Prostate gland (tissue), 2 donors: Measurements from ENCODE around the gene ALKAL2. TPM values are rescaled to one million over a fixed set of nuclear protein-coding genes. Genes with fewer than 3 reads are reported as not detected.

Experiments
- DNase-seq: peaks from one replicate; pipeline ENCODE4 v3.0.0-alpha.2; 2019; ENCODE audit warnings: low spot score
- H3K27ac ChIP-seq, 2 donors: fragments of 200-600 bp; sonication (generic); 2 replicates each; pipeline ENCODE4 v1.5.1; 2017 to 2019
- H3K27me3 ChIP-seq: fragments of 200-600 bp; sonication (generic); replicated peaks from 2 replicates; pipeline ENCODE4 v1.5.1; 2019; ENCODE audit not compliant: insufficient read depth
- H3K36me3 ChIP-seq, 2 donors: fragments of 200-600 bp; sonication (generic); 1 replicate in 1 of 2; 2 replicates in 1 of 2; pipeline versions ENCODE4 v1.5.1 to v1.8.1; 2017 to 2019
- H3K4me1 ChIP-seq: fragments of 200-600 bp; sonication (generic); replicated peaks from 2 replicates; pipeline ENCODE4 v1.5.1; 2019
- H3K4me3 ChIP-seq, 2 donors: fragments of 200-600 bp; sonication (generic); 2 replicates each; pipeline ENCODE4 v1.5.1; 2017 to 2019
- H3K9me3 ChIP-seq: fragments of 200-600 bp; sonication (generic); 2 replicates; pipeline ENCODE4 v1.5.1; 2017
- POLR2A ChIP-seq: fragments of 450-650 bp; IDR thresholded peaks from one replicate; pipeline ENCODE4 v1.6.1; 2016; ENCODE audit warnings: antibody characterized with exemption, mild to moderate bottlenecking
- POLR2AphosphoS5 ChIP-seq: sonication (generic); formaldehyde crosslinking; IDR thresholded peaks from one replicate; pipeline ENCODE4 v1.6.1; 2017; ENCODE audit warnings: antibody characterized with exemption
- WGBS: methylation state at CpG from one replicate; pipeline ENCODE4 v1.1.5; 2018; 5-methylcytosine and 5-hydroxymethylcytosine counted together
- intact Hi-C: fragments of 100-400 bp; cut with DNase I; formaldehyde crosslinking; loops from one replicate; pipeline ENCODE4 v1.14.2; 2022
- total RNA-seq, 2 donors: library from RNA; depleted of rRNA; stranded (reverse); fragments of >200 nt; gene quantifications; one replicate each; pipeline ENCODE4 v1.1.0, GENCODE V29; 2016
- TF ChIP-seq, protein P1 (sequence below), 4 experiments: fragments of 200-600 bp in 2 of 4; fragments of 450-650 bp in 2 of 4; sonication (generic) in 2 of 4; IDR thresholded peaks; 1 replicate in 3 of 4; 2 replicates in 1 of 4; pipeline ENCODE4 v1.5.1; 2016 to 2019; ENCODE audit warnings: antibody characterized with exemption in 4 of 4, mild to moderate bottlenecking in 2 of 4, moderate library complexity in 2 of 4

ALKAL2 gene
- total RNA-seq, 2 donors from 2014 or later, result 2.6 to 22.6 TPM

DNA sequence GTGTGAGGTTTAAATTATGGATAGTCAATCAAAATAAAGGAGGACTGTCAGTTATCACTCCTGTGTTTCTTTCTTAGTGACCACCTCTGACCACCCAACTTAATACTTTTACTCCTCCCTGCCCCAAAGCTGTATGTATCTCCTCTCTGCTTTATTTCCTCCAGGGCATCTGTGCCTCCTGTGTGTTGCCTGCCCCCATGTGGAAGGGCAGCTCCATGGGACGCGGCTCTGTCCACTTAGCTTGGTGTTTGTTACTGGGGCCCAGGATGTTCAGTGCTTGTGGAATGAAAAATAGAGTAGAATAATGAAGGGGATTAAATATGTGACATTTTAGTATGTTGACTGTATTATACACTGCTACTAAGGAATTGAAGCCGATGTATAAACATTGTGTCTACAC is 13.4 kb downstream of the ALKAL2 start:
- peaks cover 0 to 4% of the 10 kb centered on the region in 2 donors for H3K36me3 ChIP-seq
- no peak overlapping the region for H3K27ac ChIP-seq
- no peaks in the 10 kb centered on the region for H3K27me3 ChIP-seq
- H3K4me1 ChIP-seq, result no peaks in the 10 kb centered on the region
- no peak for DNase-seq
- WGBS, result 97% methylated on average over 3 of the region's 3 CpGs
- H3K9me3 ChIP-seq, result no peaks in the 10 kb centered on the region
- no peak overlapping the region for H3K4me3 ChIP-seq
- intact Hi-C loops, result no loop called here
- no peak for TF ChIP-seq POLR2A
- TF ChIP-seq POLR2AphosphoS5, result no peak
- TF ChIP-seq, protein P1, sequence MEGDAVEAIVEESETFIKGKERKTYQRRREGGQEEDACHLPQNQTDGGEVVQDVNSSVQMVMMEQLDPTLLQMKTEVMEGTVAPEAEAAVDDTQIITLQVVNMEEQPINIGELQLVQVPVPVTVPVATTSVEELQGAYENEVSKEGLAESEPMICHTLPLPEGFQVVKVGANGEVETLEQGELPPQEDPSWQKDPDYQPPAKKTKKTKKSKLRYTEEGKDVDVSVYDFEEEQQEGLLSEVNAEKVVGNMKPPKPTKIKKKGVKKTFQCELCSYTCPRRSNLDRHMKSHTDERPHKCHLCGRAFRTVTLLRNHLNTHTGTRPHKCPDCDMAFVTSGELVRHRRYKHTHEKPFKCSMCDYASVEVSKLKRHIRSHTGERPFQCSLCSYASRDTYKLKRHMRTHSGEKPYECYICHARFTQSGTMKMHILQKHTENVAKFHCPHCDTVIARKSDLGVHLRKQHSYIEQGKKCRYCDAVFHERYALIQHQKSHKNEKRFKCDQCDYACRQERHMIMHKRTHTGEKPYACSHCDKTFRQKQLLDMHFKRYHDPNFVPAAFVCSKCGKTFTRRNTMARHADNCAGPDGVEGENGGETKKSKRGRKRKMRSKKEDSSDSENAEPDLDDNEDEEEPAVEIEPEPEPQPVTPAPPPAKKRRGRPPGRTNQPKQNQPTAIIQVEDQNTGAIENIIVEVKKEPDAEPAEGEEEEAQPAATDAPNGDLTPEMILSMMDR (IDR thresholded peaks at IDR 0.05), result no peak

DNA sequence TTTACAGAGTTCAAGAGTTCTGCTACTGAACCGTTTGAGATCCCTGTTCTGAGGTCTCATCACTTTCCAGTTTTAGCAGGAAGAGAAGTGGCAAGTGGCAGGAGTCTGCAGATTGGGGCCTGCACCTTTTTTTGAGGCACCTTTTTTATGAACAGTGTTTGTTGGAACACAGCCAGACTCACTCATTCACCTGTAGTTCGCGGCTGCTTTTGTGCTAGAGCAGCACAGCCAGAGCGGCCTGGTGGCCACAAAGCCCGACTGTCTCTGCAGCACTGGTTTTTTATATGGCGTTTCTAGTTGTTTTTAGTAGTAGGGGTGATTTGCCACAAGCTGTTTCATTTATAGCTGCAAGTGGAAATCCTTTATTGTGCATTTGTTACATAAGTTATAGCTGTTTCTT is 14.6 kb downstream of the ALKAL2 start:
- WGBS, result 26% methylated on average over 6 of the region's 6 CpGs
- no peaks in the 10 kb centered on the region for H3K9me3 ChIP-seq

DNA sequence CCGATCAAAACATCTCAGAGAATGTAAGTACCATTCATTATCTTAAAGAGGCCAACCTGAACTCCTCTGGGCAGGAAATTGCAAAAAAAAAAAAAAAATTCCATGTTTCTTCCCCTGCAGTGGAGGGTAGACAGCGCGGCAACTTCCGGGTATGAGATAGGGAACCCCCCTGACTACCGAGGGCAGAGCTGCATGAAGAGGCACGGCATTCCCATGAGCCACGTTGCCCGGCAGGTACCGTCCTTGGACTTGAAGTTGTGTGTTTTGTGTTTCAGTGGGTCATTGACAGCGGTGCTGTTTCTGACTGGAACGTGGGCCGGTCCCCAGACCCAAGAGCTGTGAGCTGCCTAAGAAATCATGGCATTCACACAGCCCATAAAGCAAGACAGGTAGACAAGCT is 16.0 kb downstream of the ALKAL2 start:
- WGBS, result 92% methylated on average over 12 of the region's 12 CpGs
- no peaks in the 10 kb centered on the region for H3K4me1 ChIP-seq
- no peaks in the 10 kb centered on the region for H3K36me3 ChIP-seq
- TF ChIP-seq POLR2AphosphoS5 (no peak), POLR2A (no peak)
- TF ChIP-seq, protein P1 (IDR thresholded peaks at IDR 0.05), result no peak
- no peaks in the 10 kb centered on the region for H3K27me3 ChIP-seq
- no peak for DNase-seq
- intact Hi-C loops, result no loop called here
- no peak overlapping the region for H3K27ac ChIP-seq
- no peaks in the 10 kb centered on the region for H3K9me3 ChIP-seq
- H3K4me3 ChIP-seq, result no peak overlapping the region

More for the DNA sequence above, 14.6 kb downstream of the ALKAL2 start:
- intact Hi-C loops, result no loop called here
- Histone ChIP-seq H3K27ac (no peak overlapping the region), H3K27me3 (no peaks in the 10 kb centered on the region), H3K4me3 (no peak overlapping the region), H3K4me1 (no peaks in the 10 kb centered on the region), H3K36me3 (peaks cover 0 to 1% of the 10 kb centered on the region in 2 donors)
- no peak for DNase-seq
- TF ChIP-seq POLR2AphosphoS5, result no peak
- no peak for TF ChIP-seq POLR2A
- TF ChIP-seq, protein P1 (IDR thresholded peaks at IDR 0.05), result no peak

DNA sequence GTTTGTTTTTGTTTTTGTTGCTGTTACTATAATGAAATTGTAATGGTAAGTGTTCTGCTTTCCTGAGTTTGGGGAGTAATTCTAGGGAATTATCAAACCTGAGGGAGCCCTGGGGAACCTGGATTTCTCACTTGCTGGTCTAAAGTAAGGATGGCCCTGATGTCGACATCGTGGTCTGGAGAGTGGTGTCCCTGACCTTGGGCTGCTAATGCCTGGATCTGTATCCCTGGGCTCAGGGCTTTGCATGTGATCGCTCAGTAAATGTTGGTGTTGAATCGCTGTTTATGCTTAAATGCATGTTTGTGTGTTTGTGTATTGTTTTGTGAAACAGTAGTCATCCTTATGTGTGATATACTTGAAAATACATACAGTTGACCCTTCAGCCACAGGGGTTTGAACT is 17.0 kb downstream of the ALKAL2 start:
- no peaks in the 10 kb centered on the region for H3K4me1 ChIP-seq
- intact Hi-C loops, result no loop called here
- no peaks in the 10 kb centered on the region for H3K27me3 ChIP-seq
- no peak overlapping the region for H3K27ac ChIP-seq
- no peak for DNase-seq
- 98% methylated on average over 4 of the region's 4 CpGs for WGBS
- TF ChIP-seq, protein P1 (IDR thresholded peaks at IDR 0.05), result no peak
- no peaks in the 10 kb centered on the region for H3K9me3 ChIP-seq
- H3K36me3 ChIP-seq, result no peaks in the 10 kb centered on the region
- no peak overlapping the region for H3K4me3 ChIP-seq

DNA sequence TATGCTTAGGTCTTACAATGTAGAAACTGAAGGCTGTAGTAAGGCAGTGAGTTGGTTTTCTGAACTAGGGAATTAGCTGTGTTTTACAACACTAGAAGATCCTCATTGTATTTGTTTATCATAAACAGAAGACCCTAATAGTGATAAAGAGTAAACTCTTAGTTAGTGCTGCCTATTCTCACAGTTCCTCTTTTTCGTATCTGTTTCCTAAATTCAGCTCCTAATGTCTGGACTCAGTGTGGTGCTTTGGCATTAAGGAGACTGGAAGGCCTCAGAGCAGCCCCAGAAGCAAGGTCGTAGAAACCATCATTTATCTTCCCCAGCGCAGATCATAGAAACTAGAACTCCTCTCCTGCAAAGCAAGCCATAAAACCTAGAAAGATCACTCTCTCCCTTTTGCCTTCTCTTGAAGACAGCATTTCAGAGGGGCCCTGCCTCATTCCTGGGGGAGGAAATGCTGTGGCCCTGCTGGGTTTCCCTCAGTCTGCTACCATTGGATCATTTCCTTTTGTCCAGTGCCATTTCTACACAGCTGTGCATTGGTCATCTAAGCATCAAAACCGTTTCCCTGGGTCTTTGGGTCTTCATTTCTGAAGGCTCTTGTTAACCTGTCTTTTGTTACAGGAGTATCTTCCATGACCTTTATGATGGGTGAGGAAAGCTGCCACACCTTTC is 18.4 kb downstream of the ALKAL2 start:
- H3K4me1 ChIP-seq, result no peaks in the 10 kb centered on the region
- no peak overlapping the region for H3K4me3 ChIP-seq
- no peaks in the 10 kb centered on the region for H3K9me3 ChIP-seq
- TF ChIP-seq POLR2A (no peak), POLR2AphosphoS5 (no peak)
- TF ChIP-seq, protein P1 (IDR thresholded peaks at IDR 0.05), result no peak
- H3K36me3 ChIP-seq, result no peaks in the 10 kb centered on the region
- intact Hi-C loops, result loop anchor here (10.0 kb wide), 2 partner anchors 405 to 1545 kb away; partner anchors contain the start of gene TMEM18
- 81% methylated on average over 4 of the region's 4 CpGs for WGBS
- DNase-seq, result no peak
- H3K27ac ChIP-seq, result no peak overlapping the region
- no peaks in the 10 kb centered on the region for H3K27me3 ChIP-seq
